ENCODE measurements around the gene COX14.
A peak's percentile ranks its signal among the peaks of the same experiment; 100 is the strongest.

The COX14 gene

DNA sequence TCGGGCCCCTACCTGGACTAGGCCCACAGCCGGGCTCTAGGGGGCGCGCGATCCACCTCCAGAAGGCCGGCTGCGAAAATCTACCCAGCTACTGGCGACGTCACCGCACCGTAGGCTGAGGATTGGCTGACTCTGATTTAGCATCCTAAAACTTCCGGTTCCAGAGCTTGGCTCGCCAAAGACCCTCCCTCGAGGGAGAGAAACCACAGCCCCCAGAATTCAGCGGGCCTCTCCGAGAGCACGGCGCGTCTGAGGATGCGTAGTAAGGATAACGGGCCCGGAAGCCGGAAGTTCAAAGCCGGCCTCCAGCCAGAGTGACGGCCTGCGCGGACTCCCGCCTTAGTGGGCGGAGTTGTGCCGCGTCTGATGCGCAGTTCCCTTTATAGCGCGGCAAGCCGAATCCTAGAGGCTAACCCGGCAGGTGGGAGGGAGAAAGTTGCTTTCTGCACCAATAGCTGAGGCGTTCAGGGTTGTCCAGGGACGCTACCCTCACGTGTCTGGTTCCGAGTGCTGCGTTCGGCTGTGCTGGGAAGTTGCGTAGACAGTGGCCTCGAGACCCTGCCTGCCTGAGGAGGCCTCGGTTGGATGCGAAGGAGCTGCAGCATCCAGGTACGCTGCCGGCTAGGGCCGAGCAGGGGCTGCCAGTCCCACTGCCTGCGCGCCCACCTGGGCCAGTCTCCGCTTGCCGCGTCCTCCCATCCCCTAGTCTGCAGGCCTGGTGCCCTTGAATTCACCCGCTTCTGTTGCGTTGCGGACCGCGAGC, at the start of gene COX14:
Gene COX14 (plus strand): TSS at position 544 of the 763 bp plus-strand sequence. CDS start 7,808 bp downstream, outside the sequence.
- peaks cover 3% of the 10 kb centered on the region; the same call in 1 of the 2 replicates for H3K36me3 ChIP-seq (ENCODE audit: control insufficient read depth, insufficient read depth, low read length)
- H3K27ac ChIP-seq (ENCODE audit: low read depth, low read length) = peak within 1 kb of the TSS; percentile 8; the same call in 1 of the 2 replicates
- peaks cover 18% of the 10 kb centered on the region for H3K4me1 ChIP-seq (ENCODE audit: control insufficient read depth, insufficient read depth, low read length)
- H3K9me3 ChIP-seq (ENCODE audit: control insufficient read depth, insufficient read depth, low read depth, low read length) = no peaks in the 10 kb centered on the region
- peak within 1 kb of the TSS; percentile 86 for H3K4me3 ChIP-seq (ENCODE audit: low read depth, low read length)
- H3K27me3 ChIP-seq (ENCODE audit: control insufficient read depth, insufficient read depth, low read length) = no peaks in the 10 kb centered on the region
- H3K9ac ChIP-seq (ENCODE audit: low read length) = peak within 1 kb of the TSS; percentile 84

DNA sequence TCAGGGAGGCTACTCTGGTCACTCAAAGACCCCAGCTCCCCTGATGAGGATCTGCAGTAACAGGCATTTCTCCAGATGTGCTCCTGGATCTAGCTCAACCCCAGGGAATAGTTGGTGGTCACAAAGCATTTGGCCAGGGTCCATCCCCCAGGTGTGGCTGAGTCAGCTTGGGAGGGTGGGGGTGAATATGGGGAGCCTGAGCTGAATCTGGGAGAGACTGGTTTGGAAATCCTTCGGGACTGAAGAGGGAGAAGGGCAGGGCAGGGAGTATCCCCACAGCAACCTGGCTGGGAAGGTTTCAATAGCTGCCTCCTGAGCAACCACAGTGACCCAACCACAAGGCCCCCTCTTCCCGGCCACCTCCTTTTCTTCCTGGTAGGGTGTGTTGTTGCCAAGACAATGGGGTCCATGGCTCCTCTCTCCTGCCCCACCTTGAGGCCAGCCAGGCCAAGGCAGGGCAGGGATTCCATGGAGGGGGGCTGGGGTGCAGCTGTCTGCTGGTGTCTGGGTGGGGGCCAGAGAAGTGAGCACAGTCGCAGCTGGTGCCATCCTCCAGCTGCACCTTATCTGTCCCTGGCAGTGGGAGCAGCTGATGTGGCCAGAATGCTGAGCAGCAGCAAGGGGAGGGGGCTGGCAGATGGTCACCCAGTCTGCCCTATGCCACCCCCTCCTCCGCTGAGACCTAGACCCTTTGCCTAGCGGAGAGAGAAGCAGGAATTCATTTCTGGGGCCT, 49.1 kb upstream of the COX14 start:
- H3K4me3 ChIP-seq (ENCODE audit: low read depth, low read length) = no peak overlapping the region
- no peak overlapping the region for H3K9ac ChIP-seq (ENCODE audit: low read length)

DNA sequence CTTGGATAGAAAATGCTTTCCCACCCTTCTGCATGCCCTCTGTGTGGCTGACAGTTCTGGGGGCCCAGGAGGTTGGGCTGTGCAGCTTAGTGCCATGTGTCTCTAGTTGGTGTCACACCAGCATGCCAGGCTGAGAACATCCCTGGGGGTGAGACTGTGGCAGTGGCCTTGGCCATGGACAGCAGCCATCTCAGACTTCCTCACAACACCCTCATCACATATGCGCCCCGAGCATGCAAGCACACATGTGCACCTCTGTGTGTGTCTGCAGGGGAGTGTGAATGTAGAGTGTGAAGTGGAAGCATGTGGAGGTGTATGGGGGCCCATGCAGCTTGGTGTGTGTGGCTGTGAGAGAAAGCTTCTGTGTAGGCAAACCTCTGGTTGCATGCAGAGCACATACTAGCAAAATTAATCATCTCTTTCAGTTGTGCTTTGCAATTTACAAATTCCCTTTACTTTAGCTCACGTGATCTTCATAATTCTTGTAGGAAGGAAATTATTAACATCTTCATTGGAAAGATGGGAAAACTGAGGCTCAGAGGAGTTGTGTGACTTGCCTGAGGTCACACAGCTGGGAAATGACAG, 46.2 kb upstream of the COX14 start:
- H3K4me1 ChIP-seq (ENCODE audit: control insufficient read depth, insufficient read depth, low read length) = peaks cover 16% of the 10 kb centered on the region; the same call in 1 of the 2 replicates
- no peaks in the 10 kb centered on the region for H3K36me3 ChIP-seq (ENCODE audit: control insufficient read depth, insufficient read depth, low read length)
- H3K9ac ChIP-seq (ENCODE audit: low read length) = no peak overlapping the region
- no peaks in the 10 kb centered on the region for H3K9me3 ChIP-seq (ENCODE audit: control insufficient read depth, insufficient read depth, low read depth, low read length)
- H3K27me3 ChIP-seq (ENCODE audit: control insufficient read depth, insufficient read depth, low read length) = peaks cover 47% of the 10 kb centered on the region
- H3K27ac ChIP-seq (ENCODE audit: low read depth, low read length) = no peak overlapping the region
- no peak overlapping the region for H3K4me3 ChIP-seq (ENCODE audit: low read depth, low read length)

More for the DNA sequence above, 49.1 kb upstream of the COX14 start:
- no peaks in the 10 kb centered on the region for H3K9me3 ChIP-seq (ENCODE audit: control insufficient read depth, insufficient read depth, low read depth, low read length)
- peaks cover 76% of the 10 kb centered on the region for H3K27me3 ChIP-seq (ENCODE audit: control insufficient read depth, insufficient read depth, low read length)
- H3K4me1 ChIP-seq (ENCODE audit: control insufficient read depth, insufficient read depth, low read length) = peaks cover 10% of the 10 kb centered on the region; the same call in 1 of the 2 replicates
- no peaks in the 10 kb centered on the region for H3K36me3 ChIP-seq (ENCODE audit: control insufficient read depth, insufficient read depth, low read length)
- H3K27ac ChIP-seq (ENCODE audit: low read depth, low read length) = no peak overlapping the region

DNA sequence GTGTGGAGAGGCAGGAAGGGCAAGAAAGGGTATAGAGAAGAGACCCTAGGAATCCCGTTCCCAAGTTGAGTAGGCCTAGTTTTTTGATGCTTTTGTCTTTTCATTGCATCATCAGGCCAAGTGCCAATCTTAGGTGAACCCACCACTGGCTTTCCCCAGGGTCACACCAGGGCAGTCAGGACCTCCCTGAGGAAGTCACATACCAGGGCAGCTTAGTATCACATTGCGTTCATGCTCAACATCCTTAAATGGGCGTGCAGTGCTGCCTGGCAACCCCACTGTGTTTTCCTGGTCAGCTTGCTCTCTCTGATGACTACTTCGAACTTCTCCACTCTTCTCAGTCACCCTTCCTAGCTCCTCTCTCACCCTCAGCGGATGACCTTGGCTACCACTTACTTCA, 45.6 kb upstream of the COX14 start:
- Histone ChIP-seq H3K27ac (ENCODE audit: low read depth, low read length) (no peak overlapping the region), H3K36me3 (ENCODE audit: control insufficient read depth, insufficient read depth, low read length) (no peaks in the 10 kb centered on the region), H3K4me1 (ENCODE audit: control insufficient read depth, insufficient read depth, low read length) (peaks cover 16% of the 10 kb centered on the region; the same call in 1 of the 2 replicates), H3K9ac (ENCODE audit: low read length) (no peak overlapping the region), H3K4me3 (ENCODE audit: low read depth, low read length) (no peak overlapping the region), H3K27me3 (ENCODE audit: control insufficient read depth, insufficient read depth, low read length) (peaks cover 41% of the 10 kb centered on the region), H3K9me3 (ENCODE audit: control insufficient read depth, insufficient read depth, low read depth, low read length) (no peaks in the 10 kb centered on the region)

DNA sequence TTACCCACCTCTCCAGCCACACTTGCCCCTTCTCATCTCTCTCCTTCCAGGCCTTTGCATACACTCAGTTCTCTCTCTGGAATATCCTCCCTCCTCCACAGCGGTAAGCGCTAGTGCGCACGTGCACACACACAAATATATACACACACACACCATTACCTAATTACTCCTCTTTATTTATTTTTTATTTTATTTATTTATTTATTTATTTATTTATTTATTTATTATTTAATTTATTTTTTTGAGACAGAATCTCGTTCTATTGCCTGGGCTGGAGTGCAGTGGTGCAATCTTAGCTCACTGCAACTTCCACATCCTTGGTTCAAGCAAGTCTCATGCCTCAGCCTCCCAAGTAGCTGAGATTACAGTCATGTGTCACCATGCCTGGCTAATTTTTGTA, 43.0 kb upstream of the COX14 start:
- Histone ChIP-seq H3K36me3 (ENCODE audit: control insufficient read depth, insufficient read depth, low read length) (no peaks in the 10 kb centered on the region), H3K4me3 (ENCODE audit: low read depth, low read length) (no peak overlapping the region), H3K4me1 (ENCODE audit: control insufficient read depth, insufficient read depth, low read length) (peaks cover 31% of the 10 kb centered on the region), H3K9me3 (ENCODE audit: control insufficient read depth, insufficient read depth, low read depth, low read length) (no peaks in the 10 kb centered on the region), H3K9ac (ENCODE audit: low read length) (no peak overlapping the region), H3K27me3 (ENCODE audit: control insufficient read depth, insufficient read depth, low read length) (peaks cover 15% of the 10 kb centered on the region; the same call in 1 of the 2 replicates), H3K27ac (ENCODE audit: low read depth, low read length) (no peak overlapping the region)

DNA sequence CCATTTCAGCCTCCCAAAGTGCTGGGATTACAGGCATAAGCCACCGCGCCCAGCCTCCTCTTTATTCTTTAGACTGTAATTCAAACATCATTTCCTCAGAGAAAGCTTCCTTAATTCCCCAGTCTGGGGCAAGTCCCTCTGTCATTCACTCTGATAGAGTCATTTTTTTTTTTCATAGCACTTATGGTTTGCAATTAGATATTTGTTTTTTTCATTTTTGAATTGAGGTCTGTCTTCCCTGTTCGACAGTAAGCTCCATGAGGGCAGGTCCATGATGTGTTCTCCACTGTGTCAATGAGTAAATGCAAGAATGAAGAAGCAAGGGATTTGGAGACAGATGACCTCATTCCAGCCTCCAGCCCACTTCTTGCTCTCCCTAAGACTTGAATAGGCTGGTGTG, 42.5 kb upstream of the COX14 start:
- Histone ChIP-seq H3K36me3 (ENCODE audit: control insufficient read depth, insufficient read depth, low read length) (no peaks in the 10 kb centered on the region), H3K4me3 (ENCODE audit: low read depth, low read length) (no peak overlapping the region), H3K9ac (ENCODE audit: low read length) (no peak overlapping the region), H3K27me3 (ENCODE audit: control insufficient read depth, insufficient read depth, low read length) (peaks cover 10% of the 10 kb centered on the region; the same call in 1 of the 2 replicates), H3K27ac (ENCODE audit: low read depth, low read length) (no peak overlapping the region), H3K4me1 (ENCODE audit: control insufficient read depth, insufficient read depth, low read length) (peaks cover 31% of the 10 kb centered on the region), H3K9me3 (ENCODE audit: control insufficient read depth, insufficient read depth, low read depth, low read length) (no peaks in the 10 kb centered on the region)

DNA sequence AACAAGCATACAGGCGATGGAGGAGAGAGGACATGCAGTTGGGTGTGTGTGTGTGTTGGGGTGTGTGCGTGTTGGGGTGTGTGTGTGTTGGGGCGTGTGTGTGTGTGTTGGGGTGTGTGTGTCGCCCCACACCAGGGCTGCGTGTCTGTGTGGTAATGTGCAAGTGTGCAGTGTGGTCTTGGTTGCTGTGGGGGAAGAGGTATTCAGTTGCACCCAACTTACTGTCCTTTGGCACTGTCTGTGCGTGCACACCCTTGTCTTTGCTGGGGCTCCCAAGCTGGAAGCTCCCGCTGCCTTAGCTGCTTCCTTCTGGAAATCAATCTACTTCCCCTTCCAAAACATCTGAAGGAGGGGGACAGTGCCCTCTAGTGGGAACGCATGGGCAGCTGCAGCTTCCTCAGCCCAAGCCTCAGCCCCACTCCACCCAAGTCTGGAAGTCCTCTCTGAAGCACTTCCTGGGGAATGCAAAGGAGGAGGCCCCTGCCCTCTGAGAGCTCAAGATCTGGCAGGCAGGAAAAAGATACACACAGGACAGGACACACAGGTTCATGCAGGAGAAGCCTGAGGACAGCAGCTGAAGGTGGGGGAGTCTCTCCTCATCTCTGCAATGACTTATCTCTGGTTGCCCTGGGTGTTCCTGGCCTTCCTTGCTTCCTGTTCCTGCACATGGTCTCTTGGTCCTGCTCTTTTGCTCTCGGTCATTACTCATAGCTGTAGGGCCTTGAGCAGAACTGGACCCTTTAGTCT, 41.5 kb upstream of the COX14 start:
- no peak overlapping the region for H3K4me3 ChIP-seq (ENCODE audit: low read depth, low read length)
- 0 out of 2 replicates have a peak, but pooled peaks cover 4% of the 10 kb centered on the region for H3K27me3 ChIP-seq (ENCODE audit: control insufficient read depth, insufficient read depth, low read length)
- H3K4me1 ChIP-seq (ENCODE audit: control insufficient read depth, insufficient read depth, low read length) = peaks cover 36% of the 10 kb centered on the region
- no peak overlapping the region for H3K9ac ChIP-seq (ENCODE audit: low read length)
- no peak overlapping the region for H3K27ac ChIP-seq (ENCODE audit: low read depth, low read length)
- no peaks in the 10 kb centered on the region for H3K9me3 ChIP-seq (ENCODE audit: control insufficient read depth, insufficient read depth, low read depth, low read length)
- no peaks in the 10 kb centered on the region for H3K36me3 ChIP-seq (ENCODE audit: control insufficient read depth, insufficient read depth, low read length)

DNA sequence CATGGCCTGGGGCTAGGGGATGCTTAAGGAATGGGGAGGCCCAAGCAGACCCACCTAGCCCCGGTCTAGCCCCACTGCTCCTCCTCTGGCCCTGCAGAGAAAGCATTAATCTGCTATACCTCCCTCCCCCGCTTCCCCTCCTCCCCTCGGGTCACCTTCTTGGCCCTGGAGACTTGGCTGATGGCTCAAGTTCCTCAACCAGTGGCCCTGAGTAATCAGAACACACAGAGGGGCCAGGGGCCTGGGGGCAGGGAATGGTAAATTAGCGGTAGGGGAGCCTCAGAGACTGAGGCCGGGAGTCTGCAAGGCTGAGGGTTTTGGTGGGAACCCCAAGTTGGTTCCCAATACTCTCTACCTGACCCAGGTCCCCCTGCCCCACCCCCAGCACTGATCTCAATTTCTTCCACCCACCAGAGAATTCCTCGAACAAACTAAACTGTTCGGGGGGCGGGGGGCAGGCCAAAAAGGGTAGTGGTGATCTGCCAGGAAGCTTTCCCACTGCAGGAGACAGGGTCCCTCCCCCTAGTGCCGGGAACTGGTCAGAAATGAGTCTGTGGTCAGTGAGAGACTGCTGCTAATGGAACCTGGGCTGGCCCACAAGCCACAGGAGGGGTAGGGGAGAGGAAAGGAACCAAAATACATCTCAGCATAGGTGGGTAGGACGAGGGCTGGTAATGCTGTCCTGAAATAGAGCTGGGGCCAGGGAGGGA, 39.7 kb upstream of the COX14 start:
- Histone ChIP-seq H3K4me3 (ENCODE audit: low read depth, low read length) (no peak overlapping the region), H3K27ac (ENCODE audit: low read depth, low read length) (no peak overlapping the region), H3K27me3 (ENCODE audit: control insufficient read depth, insufficient read depth, low read length) (no peaks in the 10 kb centered on the region), H3K9ac (ENCODE audit: low read length) (no peak overlapping the region), H3K9me3 (ENCODE audit: control insufficient read depth, insufficient read depth, low read depth, low read length) (no peaks in the 10 kb centered on the region), H3K36me3 (ENCODE audit: control insufficient read depth, insufficient read depth, low read length) (no peaks in the 10 kb centered on the region), H3K4me1 (ENCODE audit: control insufficient read depth, insufficient read depth, low read length) (peaks cover 27% of the 10 kb centered on the region)

DNA sequence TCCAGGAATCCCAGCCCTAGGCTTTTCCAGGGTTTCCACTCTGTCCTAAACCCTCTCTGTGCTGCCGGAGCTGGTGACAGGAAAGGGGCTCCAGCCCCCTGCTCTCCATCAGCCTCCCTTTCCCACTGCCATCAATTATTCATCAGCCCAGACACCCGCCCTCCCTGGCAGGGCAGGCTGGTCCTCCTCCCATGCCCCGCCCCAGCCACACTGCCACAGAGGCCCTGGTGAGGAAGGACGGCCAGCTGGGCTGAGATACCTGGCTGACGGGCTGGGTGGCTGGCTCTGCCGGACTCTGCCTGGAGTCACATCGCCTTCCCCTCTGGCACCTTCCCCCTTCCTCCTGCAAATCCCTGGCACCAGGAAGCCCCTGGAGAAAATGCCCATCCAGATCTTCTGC, 38.8 kb upstream of the COX14 start:
- no peak overlapping the region for H3K27ac ChIP-seq (ENCODE audit: low read depth, low read length)
- peaks cover 27% of the 10 kb centered on the region for H3K4me1 ChIP-seq (ENCODE audit: control insufficient read depth, insufficient read depth, low read length)
- H3K4me3 ChIP-seq (ENCODE audit: low read depth, low read length) = no peak overlapping the region
- no peaks in the 10 kb centered on the region for H3K9me3 ChIP-seq (ENCODE audit: control insufficient read depth, insufficient read depth, low read depth, low read length)
- no peaks in the 10 kb centered on the region for H3K36me3 ChIP-seq (ENCODE audit: control insufficient read depth, insufficient read depth, low read length)
- no peak overlapping the region for H3K9ac ChIP-seq (ENCODE audit: low read length)
- no peaks in the 10 kb centered on the region for H3K27me3 ChIP-seq (ENCODE audit: control insufficient read depth, insufficient read depth, low read length)

DNA sequence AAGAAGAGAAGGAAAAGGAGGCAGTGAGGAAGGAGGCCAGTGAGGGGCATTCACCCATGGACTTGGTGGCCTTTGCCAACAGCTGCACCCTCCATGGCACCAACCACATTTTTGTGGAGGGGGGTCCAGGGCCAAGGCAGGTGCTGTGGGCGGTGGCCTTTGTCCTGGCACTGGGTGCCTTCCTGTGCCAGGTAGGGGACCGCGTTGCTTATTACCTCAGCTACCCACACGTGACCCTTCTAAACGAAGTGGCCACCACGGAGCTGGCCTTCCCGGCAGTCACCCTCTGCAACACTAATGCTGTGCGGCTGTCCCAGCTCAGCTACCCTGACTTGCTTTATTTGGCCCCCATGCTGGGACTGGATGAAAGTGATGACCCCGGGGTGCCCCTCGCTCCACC, 38.3 kb upstream of the COX14 start:
- H3K27me3 ChIP-seq (ENCODE audit: control insufficient read depth, insufficient read depth, low read length) = no peaks in the 10 kb centered on the region
- H3K4me1 ChIP-seq (ENCODE audit: control insufficient read depth, insufficient read depth, low read length) = peaks cover 27% of the 10 kb centered on the region
- no peak overlapping the region for H3K4me3 ChIP-seq (ENCODE audit: low read depth, low read length)
- H3K36me3 ChIP-seq (ENCODE audit: control insufficient read depth, insufficient read depth, low read length) = no peaks in the 10 kb centered on the region
- H3K9ac ChIP-seq (ENCODE audit: low read length) = no peak overlapping the region
- H3K9me3 ChIP-seq (ENCODE audit: control insufficient read depth, insufficient read depth, low read depth, low read length) = no peaks in the 10 kb centered on the region
- no peak overlapping the region for H3K27ac ChIP-seq (ENCODE audit: low read depth, low read length)

Measured in HUES6 (cell line).